B cell (primary cell): Measurements from ENCODE around the gene CLEC6A. TPM values are rescaled to one million over a fixed set of nuclear protein-coding genes. Genes with fewer than 3 reads are reported as not detected.
A peak's percentile ranks its signal among the peaks of the same experiment; 100 is the strongest.
"Not testable (repeated sequence)": the region's sequence is repeated elsewhere in the genome, so short reads cannot be mapped to it uniquely, and the experiment has no call there.

Experiments used
- ATAC-seq: fragments of 200-7000 bp; cut with Tn5 transposase; one replicate; pipeline ENCODE4 v1.10.0; 2021; ENCODE audit warnings: low read depth, mild to moderate bottlenecking, moderate number of reproducible peaks, moderate library complexity
- CTCF ChIA-PET: fragments of 350-600 bp; sonication (Branson Sonifier 250); formaldehyde crosslinking; loops from one replicate; lab custom pipeline; 2021; ENCODE audit warnings: antibody characterized with exemption, inconsistent platforms; lab: Charles Lee
- POLR2A ChIA-PET: fragments of 350-600 bp; sonication (Branson Sonifier 250); formaldehyde crosslinking; loops from one replicate; lab custom pipeline; 2021; ENCODE audit warnings: antibody characterized with exemption; lab: Charles Lee
- DNase-seq: peaks from one replicate; pipeline ENCODE4 v3.0.0; 2013
- H2AFZ ChIP-seq: 2 replicates; pipeline ENCODE4 v1.6.1; 2012; ENCODE audit warnings: mild to moderate bottlenecking, low read depth, low read length; ENCODE audit not compliant: insufficient read depth, poor library complexity, severe bottlenecking
- H3K27ac ChIP-seq, 2 donors: 1 replicate in 1 of 2; 2 replicates in 1 of 2; pipeline ENCODE4 v1.5.1; 2012 to 2013; ENCODE audit warnings: low read length in 2 of 2, mild to moderate bottlenecking in 2 of 2, moderate library complexity in 1 of 2
- H3K27me3 ChIP-seq, 4 experiments: fragments of 200-600 bp in 1 of 4; sonication (generic) in 1 of 4; replicated peaks in 1 of 4; 1 replicate in 2 of 4; 2 replicates in 2 of 4; pipeline versions ENCODE4 v1.6.1 to v1.7.0; 2013 to 2016; ENCODE audit warnings: low read length in 3 of 4, mild to moderate bottlenecking in 2 of 4, mixed read lengths in 1 of 4, moderate library complexity in 1 of 4; ENCODE audit not compliant: insufficient read depth in 4 of 4, control insufficient read depth in 3 of 4; ENCODE audit errors: control extremely low read depth in 1 of 4
- H3K36me3 ChIP-seq, 2 experiments: replicated peaks in 1 of 2; 1 replicate in 1 of 2; 2 replicates in 1 of 2; pipeline versions ENCODE4 v1.6.1 to v1.7.1; 2013; ENCODE audit warnings: low read length in 1 of 2; ENCODE audit not compliant: insufficient read depth in 2 of 2, control insufficient read depth in 1 of 2; ENCODE audit errors: control extremely low read depth in 1 of 2, extremely low read depth in 1 of 2
- H3K4me1 ChIP-seq, 2 donors: fragments of 200-600 bp in 1 of 2; sonication (generic) in 1 of 2; 1 replicate in 1 of 2; 2 replicates in 1 of 2; pipeline versions ENCODE4 v1.5.1 to v1.6.1; 2013 to 2017; ENCODE audit warnings: low read length in 2 of 2; ENCODE audit not compliant: control insufficient read depth in 2 of 2, insufficient read depth in 2 of 2
- H3K4me2 ChIP-seq: replicated peaks from 2 replicates; pipeline ENCODE3; 2012; ENCODE audit warnings: mild to moderate bottlenecking, low read depth, low read length; ENCODE audit not compliant: poor library complexity, severe bottlenecking
- H3K4me3 ChIP-seq, 5 experiments: fragments of 200-600 bp in 1 of 5; sonication (generic) in 1 of 5; 1 replicate in 3 of 5; 2 replicates in 2 of 5; pipeline versions ENCODE4 v1.5.1 to v1.7.0; 2011 to 2016; ENCODE audit warnings: low read length in 4 of 5, mild to moderate bottlenecking in 4 of 5, low read depth in 2 of 5, control low read depth in 1 of 5, moderate library complexity in 1 of 5; ENCODE audit not compliant: insufficient read depth in 1 of 5; ENCODE audit errors: control extremely low read depth in 1 of 5, extremely low read depth in 1 of 5
- H3K79me2 ChIP-seq: fragments of 200-600 bp; sonication (generic); one replicate; pipeline ENCODE4 v1.6.0; 2016; ENCODE audit warnings: low read length; ENCODE audit not compliant: control insufficient read depth, insufficient read depth
- H3K9ac ChIP-seq: fragments of 200-600 bp; sonication (generic); 2 replicates; pipeline ENCODE4 v1.6.1; 2017; ENCODE audit warnings: mild to moderate bottlenecking, low read length, moderate library complexity
- H3K9me3 ChIP-seq, 3 donors: one replicate each; pipeline versions ENCODE4 v1.6.1 to v1.7.1; 2013; ENCODE audit warnings: low read length in 2 of 3; ENCODE audit not compliant: control insufficient read depth in 2 of 3, insufficient read depth in 1 of 3; ENCODE audit errors: control extremely low read depth in 1 of 3
- H4K20me1 ChIP-seq: 2 replicates; pipeline ENCODE4 v1.6.0; 2012; ENCODE audit warnings: mild to moderate bottlenecking, low read length; ENCODE audit not compliant: insufficient read depth, control insufficient read depth, poor library complexity, severe bottlenecking
- H3K27ac Mint-ChIP-seq: one replicate; pipeline ENCODE4 v1.8.0; 2021; ENCODE audit warnings: mixed read lengths
- H3K27me3 Mint-ChIP-seq: one replicate; pipeline ENCODE4 v1.8.0; 2021; ENCODE audit warnings: mixed read lengths
- H3K4me1 Mint-ChIP-seq: one replicate; pipeline ENCODE4 v1.8.0; 2021; ENCODE audit warnings: mixed read lengths
- H3K4me3 Mint-ChIP-seq: one replicate; pipeline ENCODE4 v1.8.0; 2021; ENCODE audit warnings: mixed read lengths
- H3K9me3 Mint-ChIP-seq: one replicate; pipeline ENCODE4 v1.8.0; 2022; ENCODE audit warnings: mixed read lengths; ENCODE audit not compliant: insufficient read depth
- CTCF ChIP-seq: fragments of 200-600 bp; IDR thresholded peaks from one replicate; pipeline ENCODE4 v1.8.0; 2022; ENCODE audit warnings: antibody characterized with exemption, mild to moderate bottlenecking
- EZH2 ChIP-seq: IDR thresholded peaks from 2 replicates; pipeline ENCODE4 v1.6.1; 2012; ENCODE audit warnings: borderline replicate concordance, low read depth, mild to moderate bottlenecking, moderate library complexity, low read length; ENCODE audit not compliant: insufficient read depth, poor library complexity, severe bottlenecking
- WGBS: methylation state at CpG from one replicate; pipeline ENCODE4 v1.1.5; 2013; ENCODE audit warnings: missing lambda C conversion rate; ENCODE audit not compliant: insufficient coverage; 5-methylcytosine and 5-hydroxymethylcytosine counted together
- intact Hi-C: fragments of 100-400 bp; cut with micrococcal nuclease; formaldehyde crosslinking; loops from one replicate; pipeline ENCODE4 v1.10.0; 2022
- polyA plus RNA-seq: library from polyadenylated mRNA; depleted of rRNA; stranded (reverse); fragments of >200 nt; gene quantifications from 2 replicates; pipeline ENCODE4 v1.2.3, GENCODE V29; 2012
- total RNA-seq, 2 donors: library from RNA; stranded (reverse); fragments of 120-200 nt in 1 of 2; gene quantifications; 1 replicate in 1 of 2; 2 replicates in 1 of 2; pipeline versions ENCODE4 v1.2.3 to v1.2.4, GENCODE V29; 2013 to 2022

CLEC6A gene
- total and polyA plus RNA-seq, 2 donors (not counting 1 experiment from before 2014, with no cell fraction given) = 0.07 TPM; not detected in 1

DNA sequence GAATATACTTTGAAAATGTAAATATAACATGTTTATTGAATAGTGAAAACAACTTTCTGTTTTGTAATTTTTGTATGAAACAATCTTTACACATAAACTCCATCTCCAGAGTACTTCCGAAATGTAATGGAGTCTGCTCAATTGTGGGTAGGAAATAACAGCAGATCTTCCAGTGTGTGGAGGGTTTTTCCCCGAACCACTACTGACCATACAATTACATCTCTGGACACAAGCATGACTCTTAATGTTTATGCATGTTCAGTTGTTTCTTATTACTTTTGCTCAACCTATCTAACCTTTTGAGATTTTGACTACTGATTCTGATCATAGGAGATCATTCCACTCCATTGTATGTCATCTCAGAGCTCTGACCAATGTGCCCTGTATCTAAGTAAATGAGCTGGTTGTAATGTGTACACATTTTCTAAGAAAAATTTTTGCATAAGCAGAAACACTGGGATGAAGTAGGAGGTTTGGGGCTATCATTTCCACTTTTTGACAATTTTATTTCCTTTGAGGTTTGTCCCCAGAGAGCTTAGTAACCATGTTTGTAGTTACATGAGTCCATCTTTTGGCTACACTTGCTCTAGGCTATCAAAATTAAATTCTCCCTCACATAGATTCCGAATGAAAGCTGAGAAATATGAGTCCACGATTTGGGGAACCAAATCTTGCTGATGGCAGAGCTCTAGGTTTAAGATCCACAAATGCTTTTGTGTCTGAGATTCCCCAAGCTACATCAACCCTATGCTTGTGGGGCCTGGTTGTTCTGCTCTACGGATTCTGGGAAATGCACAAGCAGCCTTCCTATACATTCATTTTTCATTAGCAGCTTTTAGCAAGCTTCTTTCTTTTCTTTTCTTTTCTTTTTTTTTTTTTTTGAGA, 36.1 kb downstream of the CLEC6A start:
- no peaks in the 10 kb centered on the region for H3K36me3 ChIP-seq
- DNase-seq (no peak), ATAC-seq (no peak)
- Mint-ChIP-seq H3K27ac (no peak overlapping the region), H3K27me3 (peaks cover 35% of the 10 kb centered on the region), H3K4me1 (peaks cover 9% of the 10 kb centered on the region), H3K9me3 (peaks cover 2% of the 10 kb centered on the region), H3K4me3 (no peak overlapping the region)
- peaks cover 0 to 3% (median 0%) of the 10 kb centered on the region in 3 donors for H3K9me3 ChIP-seq
- H3K9ac ChIP-seq = no peak overlapping the region
- TF ChIP-seq CTCF (no peak), EZH2 (no peak)
- peaks cover 3 to 7% of the 10 kb centered on the region in 2 donors for H3K4me1 ChIP-seq
- H3K4me3 ChIP-seq = no peak overlapping the region
- no peaks in the 10 kb centered on the region for H3K79me2 ChIP-seq
- H3K27ac ChIP-seq = no peak overlapping the region
- no CpG with 5 or more reads among the region's 5 CpGs for WGBS
- no peaks in the 10 kb centered on the region for H4K20me1 ChIP-seq
- ChIA-PET CTCF (interaction anchor here (1.1 kb wide), 2 partner anchors 52 to 368 kb away, joined by 3 to 11 read pairs; no protein-coding TSS in a partner anchor), POLR2A (no interaction called here)
- no peak overlapping the region for H3K4me2 ChIP-seq
- no peak overlapping the region for H2AFZ ChIP-seq
- intact Hi-C loops = no loop called here
- H3K27me3 ChIP-seq = peaks cover 0 to 16% (median 6%) of the 10 kb centered on the region in 4 experiments

GRCh38 chr12:8493084-8493483, 37.3 kb downstream of the CLEC6A start:
- ATAC-seq = peak; percentile 49
- Histone ChIP-seq H3K79me2 (no peaks in the 10 kb centered on the region), H3K4me3 (no peak overlapping the region), H3K4me1 (peaks cover 3 to 7% of the 10 kb centered on the region in 2 donors), H3K27me3 (peaks cover 0 to 16% (median 5%) of the 10 kb centered on the region in 4 experiments), H3K27ac (no peak overlapping the region), H3K4me2 (no peak overlapping the region), H3K9ac (no peak overlapping the region), H4K20me1 (no peaks in the 10 kb centered on the region), H3K36me3 (no peaks in the 10 kb centered on the region), H2AFZ (no peak overlapping the region), H3K9me3 (no peaks in the 10 kb centered on the region)
- WGBS = no CpG with 5 or more reads among the region's 2 CpGs
- CTCF ChIA-PET = no interaction called here
- intact Hi-C loops = no loop called here
- DNase-seq = peak; percentile 18
- TF ChIP-seq EZH2 (no peak), CTCF (no peak)
- Mint-ChIP-seq H3K4me1 (peaks cover 9% of the 10 kb centered on the region), H3K27me3 (peaks cover 36% of the 10 kb centered on the region), H3K4me3 (no peak overlapping the region), H3K27ac (no peak overlapping the region), H3K9me3 (no peaks in the 10 kb centered on the region)
- POLR2A ChIA-PET = no interaction called here

GRCh38 chr12:8495671-8496070, 39.9 kb downstream of the CLEC6A start:
- H2AFZ ChIP-seq, CTCF ChIA-PET, H3K36me3 ChIP-seq, DNase-seq, ATAC-seq, intact Hi-C loops, H3K4me2 ChIP-seq, H4K20me1 ChIP-seq, H3K9ac ChIP-seq, H3K4me3 Mint-ChIP-seq, H3K4me3 ChIP-seq, H3K27ac Mint-ChIP-seq, H3K79me2 ChIP-seq, H3K9me3 Mint-ChIP-seq, POLR2A ChIA-PET, H3K4me1 ChIP-seq, H3K4me1 Mint-ChIP-seq, H3K9me3 ChIP-seq, H3K27ac ChIP-seq: not testable (repeated sequence)
- H3K27me3 Mint-ChIP-seq = peaks cover 40% of the 10 kb centered on the region
- 97% methylated on average over 4 of the region's 4 CpGs for WGBS
- H3K27me3 ChIP-seq = peaks cover 0 to 13% (median 11%) of the 10 kb centered on the region in 4 experiments
